NCI-H1694 (cell line): ENCODE results near the gene SLC35A2.
"Not testable (repeated sequence)": the region's sequence is repeated elsewhere in the genome, so short reads cannot be mapped to it uniquely, and the experiment has no call there.

Source experiments
- DNase-seq: peaks from one replicate; lab custom pipeline; 2025; lab: John Stamatoyannopoulos, UW

SLC35A2 gene

DNA sequence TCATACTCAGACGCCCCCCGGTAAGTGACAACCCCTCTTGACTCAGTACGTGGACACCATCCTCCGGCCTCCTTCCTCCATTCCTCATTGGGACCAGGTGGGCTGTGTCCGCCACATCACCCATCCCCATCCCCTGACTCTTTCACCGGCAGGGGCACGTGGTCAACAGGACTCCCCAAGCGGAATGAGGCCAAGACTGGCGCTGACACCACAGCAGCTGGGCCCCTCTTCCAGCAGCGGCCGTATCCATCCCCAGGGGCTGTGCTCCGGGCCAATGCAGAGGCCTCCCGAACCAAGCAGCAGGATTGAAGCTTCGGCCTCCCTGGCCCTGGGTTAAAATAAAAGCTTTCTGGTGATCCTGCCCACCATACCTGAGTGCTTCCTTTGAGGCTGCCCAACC is 8.7 kb downstream of the SLC35A2 start:
- no peak for DNase-seq

DNA sequence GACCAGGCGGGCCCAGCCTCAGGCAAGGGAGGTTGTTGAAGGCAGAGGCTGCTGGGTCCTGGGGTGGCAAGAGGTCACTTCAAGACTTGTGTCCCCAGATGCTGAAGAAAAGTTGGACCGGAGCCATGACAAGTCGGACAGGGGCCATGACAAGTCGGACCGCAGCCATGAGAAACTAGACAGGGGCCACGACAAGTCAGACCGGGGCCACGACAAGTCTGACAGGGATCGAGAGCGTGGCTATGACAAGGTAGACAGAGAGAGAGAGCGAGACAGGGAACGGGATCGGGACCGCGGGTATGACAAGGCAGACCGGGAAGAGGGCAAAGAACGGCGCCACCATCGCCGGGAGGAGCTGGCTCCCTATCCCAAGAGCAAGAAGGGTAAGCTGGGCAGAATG is 9.3 kb downstream of the SLC35A2 start:
- no peak for DNase-seq

DNA sequence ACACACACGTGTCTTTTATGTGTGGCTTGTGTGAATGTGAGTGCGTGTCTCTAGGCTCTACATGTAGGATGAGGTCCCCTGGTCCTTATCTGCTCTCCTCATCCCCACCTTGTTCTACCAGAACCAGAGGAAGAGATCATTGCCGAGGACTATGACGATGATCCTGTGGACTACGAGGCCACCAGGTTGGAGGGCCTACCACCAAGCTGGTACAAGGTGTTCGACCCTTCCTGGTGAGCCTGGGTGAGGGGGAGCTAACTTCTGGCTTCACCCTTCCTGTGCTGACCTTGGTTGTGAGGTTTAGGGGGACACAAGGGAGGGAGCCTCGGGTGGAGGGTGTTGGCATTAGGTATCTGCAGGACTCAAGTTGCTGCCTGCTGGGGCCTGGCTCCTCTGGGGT is 10.4 kb downstream of the SLC35A2 start:
- DNase-seq: no peak

DNA sequence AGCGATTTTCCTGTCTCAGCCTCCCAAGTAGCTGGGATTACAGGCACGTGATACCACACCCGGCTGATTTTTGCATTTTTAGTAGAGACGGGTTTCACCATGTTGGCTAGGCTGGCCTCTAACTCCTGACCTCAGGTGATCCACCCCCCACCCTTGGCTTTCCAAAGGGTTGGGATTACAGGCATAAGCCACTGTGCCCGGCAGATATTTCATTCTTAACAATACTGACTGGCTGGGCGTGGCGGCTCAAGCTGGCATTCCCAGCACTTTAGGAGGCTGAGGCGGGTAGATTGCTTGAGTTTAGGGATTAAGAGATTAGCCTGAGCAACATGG is 12.4 kb downstream of the SLC35A2 start:
- no peak for DNase-seq

DNA sequence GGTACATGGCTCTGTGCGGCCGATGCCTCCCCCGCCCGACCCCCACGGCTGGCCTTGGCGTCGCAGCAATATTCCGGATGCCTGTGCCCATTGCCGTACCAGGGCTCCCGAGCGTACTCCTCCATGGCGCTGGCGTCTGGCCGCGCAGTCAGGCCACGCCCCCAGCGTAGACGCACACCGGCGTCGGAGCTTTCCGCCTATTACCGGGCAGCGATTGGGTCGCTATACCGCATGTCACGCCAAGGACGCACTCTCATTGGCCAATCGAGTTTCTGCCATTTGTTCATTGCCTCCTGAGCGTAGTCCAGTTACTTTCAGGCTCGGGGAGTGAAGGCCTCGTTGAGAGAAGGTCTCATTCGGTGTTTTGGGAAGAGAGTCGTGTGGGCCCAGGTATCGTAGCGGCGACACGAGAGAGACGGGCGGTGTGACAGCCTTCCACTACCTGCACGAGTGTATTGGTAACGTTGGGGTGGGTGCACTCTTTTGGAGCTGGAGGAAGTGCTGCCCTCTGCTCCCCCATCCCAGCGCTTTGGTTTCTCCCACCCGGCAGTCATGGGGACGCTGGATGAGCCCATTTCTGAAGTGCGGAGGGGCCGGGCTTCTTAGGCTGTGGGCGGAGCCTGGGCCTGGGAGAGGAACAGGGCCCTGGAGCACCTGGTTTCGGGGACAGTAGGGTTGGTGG is 13.7 kb downstream of the SLC35A2 start, which contains the start of the genes PQBP1 and TIMM17B:
Gene PQBP1 (plus strand): TSS at position 306 of the 682 bp plus-strand sequence. CDS start 580 bp downstream, outside the sequence.
Gene TIMM17B (minus strand): TSS at position 144 of the 682 bp plus-strand sequence. CDS start 19 bp downstream, at position 125.
- peak; percentile 95 for DNase-seq

DNA sequence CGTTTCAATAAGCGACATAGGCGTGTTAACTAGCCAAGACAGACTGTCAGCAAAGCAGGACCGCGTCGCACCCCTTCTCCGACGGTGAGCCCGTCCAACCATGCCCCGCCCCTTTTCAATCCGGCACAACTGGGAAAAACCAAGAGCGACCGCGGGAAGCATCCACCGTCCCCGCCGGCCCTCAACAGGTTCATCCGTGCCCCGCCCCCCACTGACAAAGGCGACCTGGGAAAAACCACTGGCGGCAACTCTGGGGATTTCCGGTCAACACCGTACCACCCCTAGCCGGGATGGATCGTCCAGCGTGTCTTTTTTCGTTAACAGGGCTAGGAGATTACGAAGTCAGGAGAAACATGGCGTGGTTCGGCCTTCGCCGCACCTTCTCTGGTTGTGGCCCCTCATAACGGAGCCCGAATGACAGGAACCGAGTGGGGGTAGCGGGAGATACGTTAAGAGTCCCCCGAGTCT is 14.3 kb downstream of the SLC35A2 start:
- peak; percentile 61 for DNase-seq

DNA sequence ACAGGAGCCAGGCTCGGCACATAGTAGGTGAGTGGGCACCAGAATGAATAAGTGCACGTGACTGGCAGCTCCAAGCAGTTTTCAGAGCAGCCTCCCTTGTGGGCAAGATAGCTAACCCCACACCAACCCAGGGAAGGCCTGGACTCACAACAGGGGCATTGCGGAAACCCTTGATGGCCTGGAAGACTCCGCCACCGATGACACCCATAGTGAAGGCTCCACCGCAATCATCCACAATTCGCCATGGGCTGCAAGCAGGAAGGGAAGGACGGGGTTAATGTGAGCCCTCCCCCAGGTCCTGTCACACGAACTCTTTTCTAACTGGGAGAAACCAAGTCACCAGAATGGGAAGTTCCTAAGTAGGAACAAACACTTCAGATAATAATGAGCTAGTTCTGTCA is 14.8 kb downstream of the SLC35A2 start:
- no peak for DNase-seq

DNA sequence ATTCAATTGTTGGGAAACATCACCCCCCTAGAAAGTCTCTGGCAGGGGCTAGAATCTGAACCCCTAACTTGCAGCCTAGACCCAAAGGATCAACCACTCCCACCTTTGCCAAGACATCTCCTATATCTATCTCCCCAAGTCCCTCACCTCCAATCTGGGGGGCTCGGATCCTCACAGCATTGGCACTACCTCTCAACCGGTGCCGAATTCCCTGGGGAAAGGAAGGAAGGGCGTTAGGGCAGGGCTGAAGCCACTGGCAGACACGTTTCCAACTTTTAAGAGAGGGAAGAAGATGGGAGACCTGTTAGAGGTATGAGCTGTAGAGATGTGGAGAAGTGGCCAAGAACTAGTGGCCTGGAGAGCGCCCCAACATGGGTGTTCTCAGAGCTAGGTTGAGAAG is 16.6 kb downstream of the SLC35A2 start:
- DNase-seq: no peak

DNA sequence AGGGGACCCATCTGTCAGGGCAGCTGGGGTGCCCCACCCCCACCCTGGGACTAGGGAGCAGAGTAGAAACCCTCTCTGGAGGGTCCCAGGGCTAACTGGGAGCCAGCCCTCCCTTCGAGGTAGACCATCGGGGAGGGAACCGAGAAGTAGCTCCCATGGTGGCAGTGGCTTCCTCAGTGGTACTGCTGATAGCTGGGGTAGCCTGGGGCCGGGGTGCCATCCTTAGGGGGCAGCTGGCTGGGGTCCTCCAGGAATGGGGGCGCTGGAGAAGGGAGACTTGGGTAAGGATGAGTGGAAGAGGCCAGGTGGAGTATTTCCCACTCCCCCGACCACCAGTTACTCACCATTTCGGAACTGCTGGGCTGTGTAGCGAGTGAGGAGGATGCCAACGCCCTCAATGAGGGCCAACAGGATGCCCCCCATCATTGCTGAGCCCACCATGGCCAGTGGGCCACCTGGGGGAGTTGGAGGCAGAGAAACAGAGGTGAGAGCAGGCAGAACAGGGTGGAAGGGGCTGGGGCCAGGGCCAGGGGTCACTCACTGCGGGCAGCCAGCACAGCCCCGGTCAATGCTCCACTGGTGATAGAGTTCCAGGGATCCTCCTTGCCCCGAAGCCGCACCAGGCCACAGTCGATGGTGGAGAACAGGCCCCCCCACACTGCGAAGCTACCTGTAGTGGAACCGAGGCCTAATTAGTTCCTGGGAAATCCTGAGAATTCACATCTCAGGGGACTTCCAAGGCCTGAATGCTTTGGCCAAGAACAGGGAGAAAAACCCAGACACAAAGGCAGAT is 17.7 kb downstream of the SLC35A2 start:
- no peak for DNase-seq

DNA sequence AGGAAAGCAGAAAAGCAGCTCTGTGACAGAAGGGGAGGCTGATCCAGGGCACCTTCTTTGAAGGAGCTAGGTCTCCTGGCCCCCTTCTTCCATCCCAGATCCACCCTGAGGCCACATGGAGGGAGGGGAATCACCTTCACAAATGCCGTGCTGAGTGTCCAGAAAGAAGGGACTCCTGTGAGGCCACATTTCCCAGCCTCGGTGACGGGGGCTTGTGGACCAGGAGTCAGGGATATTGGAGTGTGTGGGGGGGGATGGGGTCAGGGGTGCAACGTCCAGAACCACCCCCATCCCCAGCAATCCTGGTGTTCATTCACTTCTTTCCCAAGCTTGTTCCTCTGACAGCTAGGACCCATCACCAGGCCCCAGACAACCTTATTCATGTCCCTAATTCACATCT is 18.6 kb downstream of the SLC35A2 start:
- no peak for DNase-seq

DNA sequence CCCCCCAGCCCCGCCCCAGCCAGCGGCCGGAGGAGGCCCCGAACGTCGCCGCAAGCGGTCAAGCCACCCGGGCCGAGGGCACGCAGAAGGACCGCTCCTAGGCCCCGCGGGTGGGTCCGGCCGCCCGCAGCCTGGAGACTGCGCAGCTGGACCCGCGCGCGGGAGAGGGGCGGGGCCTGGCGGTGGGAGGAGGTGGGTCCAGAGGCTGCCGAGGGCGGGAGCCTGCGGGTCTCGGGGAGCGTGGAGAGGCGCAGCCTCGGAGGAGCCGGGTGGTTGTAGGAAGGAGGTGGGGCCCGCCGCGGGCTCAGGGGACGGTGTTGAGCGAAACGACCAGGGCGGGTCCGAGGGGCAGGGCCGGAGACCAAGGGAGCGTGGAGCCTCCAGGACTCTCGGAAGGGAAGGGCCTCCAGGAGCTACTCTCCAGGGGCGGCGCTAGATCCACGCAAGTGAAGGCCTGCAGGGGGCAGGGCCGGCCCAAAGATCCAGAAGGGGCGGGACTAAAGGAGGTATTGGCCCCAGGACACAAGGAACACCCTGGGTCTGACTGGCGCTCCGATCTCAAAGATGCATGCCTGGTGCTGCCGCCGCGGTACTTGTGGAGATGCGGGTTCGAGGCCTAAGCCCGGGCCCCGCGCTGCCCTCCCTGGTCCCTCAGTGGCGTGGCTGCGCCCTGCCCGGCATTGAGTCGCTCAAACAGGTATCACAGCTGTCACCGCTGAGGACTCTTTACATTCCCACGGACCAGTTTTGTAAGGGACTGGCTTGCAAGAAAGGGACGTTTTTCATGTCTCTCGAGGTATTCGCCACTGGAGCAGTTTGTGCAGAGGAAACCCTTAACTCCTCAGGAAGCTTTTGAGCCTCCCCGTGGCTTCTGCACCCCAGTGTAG is 19.8 kb downstream of the SLC35A2 start:
- peak; percentile 65 for DNase-seq

DNA sequence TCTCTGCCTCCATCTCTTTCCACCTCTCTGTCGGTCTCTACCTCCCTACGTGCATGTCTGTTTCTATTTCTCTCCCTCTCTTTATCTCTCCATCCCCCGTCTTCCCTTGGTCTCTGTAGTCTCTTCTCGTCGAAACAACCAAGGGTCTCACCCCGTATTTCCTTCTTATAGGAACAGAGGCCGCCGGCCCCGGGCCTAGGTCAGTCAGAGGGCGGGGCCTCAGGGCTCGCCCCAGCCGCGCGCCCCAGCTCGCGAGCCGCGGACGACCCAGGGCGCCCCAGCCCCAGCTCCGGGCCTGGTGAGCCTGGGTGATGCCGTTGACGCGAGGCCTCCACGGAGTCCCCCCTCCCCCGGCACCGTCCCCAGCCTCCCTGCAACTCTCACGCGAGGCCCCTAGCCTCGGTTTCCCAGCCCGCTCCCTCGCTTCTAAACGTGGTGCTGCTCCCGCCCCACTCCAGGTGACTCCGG is 20.5 kb downstream of the SLC35A2 start:
- no peak for DNase-seq

DNA sequence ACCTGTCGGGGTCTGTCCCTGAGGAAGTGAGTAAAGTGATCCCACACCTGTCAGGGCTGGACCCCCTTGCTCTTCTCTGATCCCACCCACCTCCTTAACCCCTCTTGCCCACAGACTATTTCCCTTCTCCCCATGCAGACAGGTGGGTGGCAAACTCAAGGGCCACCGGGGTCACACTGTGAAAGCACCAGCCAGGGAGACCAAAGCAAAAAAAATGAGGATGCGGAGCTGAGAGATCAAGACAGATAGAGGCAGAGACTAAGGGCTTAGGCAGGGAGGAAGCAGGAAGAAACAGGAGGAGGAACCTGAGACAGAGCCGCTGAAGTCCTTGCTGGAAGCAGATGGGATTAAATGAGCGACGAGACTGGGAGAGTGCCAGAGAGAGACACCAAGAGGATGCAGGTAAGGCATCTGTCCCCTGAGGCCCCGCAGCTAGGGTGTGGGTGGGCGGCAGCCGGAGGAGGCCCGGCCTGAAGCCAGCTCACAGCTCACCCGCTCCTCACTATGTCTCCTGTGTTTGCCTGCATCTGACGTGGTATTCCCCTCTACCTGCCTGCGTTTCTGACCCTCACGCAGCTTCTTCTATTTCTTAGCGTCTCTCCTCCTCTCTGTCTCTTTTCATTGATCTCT is 21.0 kb downstream of the SLC35A2 start:
- no peak for DNase-seq

DNA sequence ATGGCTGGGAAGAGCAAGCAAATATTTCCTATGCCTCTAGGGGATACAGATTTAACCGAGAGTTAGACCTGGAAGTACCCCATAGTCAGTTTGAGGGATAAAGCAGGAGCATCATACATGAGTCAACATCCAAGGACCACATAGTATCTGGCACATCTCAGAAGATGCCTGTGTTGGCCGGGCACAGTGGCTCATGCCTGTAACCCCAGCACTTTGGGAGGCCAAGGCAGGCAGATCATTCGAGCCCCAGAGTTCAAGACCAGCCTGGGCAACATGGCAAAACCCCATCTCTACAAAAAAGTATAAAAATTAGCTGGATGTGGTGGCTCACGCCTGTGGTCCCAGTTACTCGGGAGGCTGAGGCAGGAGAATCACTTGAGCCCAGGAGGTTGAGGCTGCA is 24.9 kb downstream of the SLC35A2 start:
- not testable (repeated sequence) for DNase-seq

DNA sequence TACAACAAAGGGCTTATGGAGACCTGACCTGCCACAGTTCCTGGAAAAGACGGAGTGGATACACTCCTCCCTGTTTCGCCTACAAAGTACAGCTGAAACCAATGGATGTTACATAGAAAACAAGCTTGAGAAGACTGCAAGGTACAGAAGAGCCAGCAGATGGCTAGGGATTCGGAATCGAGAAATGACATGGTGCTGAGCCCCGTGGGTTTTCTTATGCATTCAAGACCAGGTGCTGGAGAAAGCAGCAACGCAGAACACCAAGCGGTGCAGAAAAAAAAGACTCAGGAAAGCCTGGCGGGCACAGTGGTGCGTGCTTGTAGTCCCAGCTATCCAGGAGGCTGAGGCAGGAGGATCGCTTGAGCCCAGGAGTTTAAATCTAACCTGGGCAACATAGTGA is 27.7 kb downstream of the SLC35A2 start:
- DNase-seq: no peak

DNA sequence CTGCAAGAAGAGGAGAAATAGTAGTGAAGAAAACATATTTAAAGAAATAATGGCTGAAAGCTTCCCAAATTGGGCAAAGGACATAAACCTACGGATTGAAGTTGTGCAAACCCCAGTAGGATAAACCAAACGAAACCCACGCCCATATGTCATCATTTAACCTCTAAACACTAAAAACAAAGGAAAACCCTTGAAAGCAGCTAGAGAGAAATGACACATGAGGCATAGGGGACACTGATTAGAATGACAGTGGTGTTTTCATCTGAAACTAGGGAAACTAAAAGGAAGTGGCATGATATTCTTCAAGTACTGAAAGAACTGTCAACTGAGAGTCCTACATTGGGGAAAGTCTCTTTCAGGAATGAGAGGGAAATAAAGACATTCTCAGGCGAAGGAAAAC is 34.5 kb downstream of the SLC35A2 start:
- DNase-seq: not testable (repeated sequence)

DNA sequence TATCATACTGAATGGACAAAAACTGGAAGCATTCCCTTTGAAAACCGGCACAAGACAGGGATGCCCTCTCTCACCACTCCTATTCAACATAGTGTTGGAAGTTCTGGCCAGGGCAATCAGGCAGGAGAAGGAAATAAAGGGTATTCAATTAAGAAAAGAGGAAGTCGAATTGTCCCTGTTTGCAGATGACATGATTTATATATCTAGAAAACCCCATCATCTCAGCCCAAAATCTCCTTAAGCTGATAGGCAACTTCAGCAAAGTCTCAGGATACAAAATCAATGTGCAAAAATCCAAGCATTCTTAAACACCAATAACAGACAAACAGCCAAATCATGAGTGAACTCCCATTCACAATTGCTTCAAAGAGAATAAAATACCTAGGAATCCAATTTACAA is 39.4 kb downstream of the SLC35A2 start:
- DNase-seq: not testable (repeated sequence)

DNA sequence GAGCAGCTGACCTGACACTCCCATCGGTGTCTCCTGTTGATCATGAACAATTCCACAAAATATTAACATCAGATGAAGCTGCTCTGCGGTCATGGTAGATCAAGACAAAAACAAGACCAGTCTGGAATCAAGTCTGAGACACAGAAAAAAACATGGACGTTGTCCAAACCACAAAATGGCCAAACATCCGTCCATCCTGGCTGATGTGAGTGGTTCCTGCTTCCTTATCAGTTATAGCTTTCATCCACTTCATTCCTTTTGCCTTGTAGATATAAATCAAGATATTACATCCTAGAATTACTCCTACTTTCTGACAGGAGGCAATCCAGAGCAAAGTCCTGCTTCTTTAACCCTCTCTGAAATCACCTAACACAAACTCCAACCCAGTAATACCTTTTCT is 47.2 kb downstream of the SLC35A2 start:
- no peak for DNase-seq

DNA sequence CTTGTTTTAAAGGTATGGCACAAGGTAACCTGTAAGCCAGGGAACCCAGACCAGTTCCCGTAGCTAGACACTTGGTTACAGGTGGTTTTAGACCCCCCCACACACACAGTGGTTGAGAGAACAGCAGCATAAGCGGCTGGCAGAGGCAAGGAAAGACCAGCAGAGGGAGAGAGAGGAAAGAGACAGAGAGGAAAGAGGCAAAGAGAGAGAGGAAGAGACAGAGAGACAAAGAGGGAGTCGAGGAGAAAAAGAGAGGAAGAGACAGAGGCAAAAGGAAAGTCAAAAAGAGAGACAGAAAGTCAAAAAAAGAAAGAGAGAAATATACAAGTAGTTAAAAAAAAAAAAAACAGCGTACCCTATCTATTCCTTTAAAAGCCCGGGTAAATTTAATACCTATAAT is 56.5 kb downstream of the SLC35A2 start:
- no peak for DNase-seq

DNA sequence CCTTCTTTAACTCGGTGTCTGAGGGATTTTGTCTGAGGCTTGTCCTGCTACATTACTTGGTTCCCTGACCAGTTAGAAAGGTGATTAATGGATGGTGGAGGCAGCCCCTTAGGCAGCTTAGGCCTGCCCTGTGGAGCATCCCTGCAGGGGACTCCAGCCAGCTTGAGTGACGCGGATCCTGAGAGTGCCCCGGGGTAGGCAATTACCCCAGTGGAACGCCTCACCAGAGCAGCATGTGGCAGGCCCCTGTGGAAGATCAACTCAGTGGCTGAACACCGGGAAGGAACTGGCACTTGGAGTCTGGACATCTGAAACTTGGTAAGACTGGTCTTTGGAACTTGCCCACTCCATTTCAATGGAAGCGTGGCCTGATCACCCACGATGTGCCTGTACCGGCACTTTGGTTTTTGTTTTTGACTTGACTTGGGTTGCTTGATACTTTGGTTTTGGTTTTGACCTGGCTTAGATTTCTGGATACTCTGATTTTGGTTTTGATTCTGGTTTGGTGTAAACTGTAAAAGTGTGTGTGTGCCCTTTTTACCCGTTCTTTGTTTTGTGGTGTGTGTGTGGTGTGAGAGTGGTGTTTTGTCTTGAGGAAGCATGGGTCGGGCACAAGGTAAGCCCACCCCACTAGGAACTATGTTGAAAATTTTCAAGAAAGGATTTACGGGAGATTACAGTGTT is 57.2 kb downstream of the SLC35A2 start:
- not testable (repeated sequence) for DNase-seq

DNA sequence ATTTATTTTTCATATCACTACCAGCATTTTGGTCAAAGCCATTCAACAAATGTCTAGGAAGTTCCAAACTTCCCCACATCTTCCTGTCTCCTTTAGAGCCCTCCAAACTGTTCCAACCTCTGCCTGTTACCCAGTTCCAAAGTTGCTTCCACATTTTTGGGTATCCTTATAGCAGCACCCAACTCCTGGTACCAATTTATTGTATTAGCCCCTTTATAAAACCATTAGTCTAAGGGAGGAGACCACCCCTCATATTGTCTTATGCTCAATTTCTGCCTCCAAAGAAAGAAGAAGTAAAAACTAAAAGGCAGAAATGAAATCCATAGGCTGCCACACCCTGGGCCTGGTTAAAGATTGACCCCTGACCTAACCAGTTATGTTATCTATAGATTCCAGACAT is 58.0 kb downstream of the SLC35A2 start:
- DNase-seq: not testable (repeated sequence)
